ES-I3 (cell line): ENCODE results near the gene RFPL3.
"Not testable (repeated sequence)": the region's sequence is repeated elsewhere in the genome, so short reads cannot be mapped to it uniquely, and the experiment has no call there.

Experiments
- H3K36me3 ChIP-seq: 2 replicates; pipeline ENCODE4 v1.6.1; 2013; ENCODE audit warnings: mild to moderate bottlenecking, low read length, control low read depth, moderate library complexity; ENCODE audit not compliant: insufficient read depth
- H3K4me1 ChIP-seq: 2 replicates; pipeline ENCODE4 v1.6.1; 2013; ENCODE audit warnings: mild to moderate bottlenecking, control low read depth, low read length; ENCODE audit not compliant: insufficient read depth
- H3K9ac ChIP-seq: 2 replicates; pipeline ENCODE4 v1.6.1; 2013; ENCODE audit warnings: low read depth, mild to moderate bottlenecking, low read length, moderate library complexity
- H3K9me3 ChIP-seq: 2 replicates; pipeline ENCODE4 v1.6.1; 2013; ENCODE audit warnings: mild to moderate bottlenecking, low read length, moderate library complexity; ENCODE audit not compliant: control insufficient read depth, insufficient read depth

The RFPL3 gene

DNA sequence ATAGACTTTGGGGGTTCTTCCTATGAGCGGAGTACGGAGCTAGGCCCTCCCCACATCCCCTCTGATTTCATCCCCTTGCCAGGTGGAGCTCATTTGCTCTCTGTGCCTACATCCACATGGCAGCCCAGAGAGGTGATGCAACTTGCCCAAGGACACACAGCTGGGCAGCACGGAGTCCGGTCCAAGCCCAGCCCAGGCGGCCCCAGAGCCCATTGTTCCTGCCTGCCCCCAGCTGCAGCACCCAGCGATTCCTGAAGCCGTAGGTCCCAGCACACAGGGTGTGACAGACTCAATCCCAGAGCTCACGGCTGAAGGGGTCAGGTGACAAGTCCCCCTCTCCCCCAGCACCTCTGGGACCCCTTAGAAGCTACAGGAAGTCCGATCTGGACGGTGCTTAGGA, 22.2 kb upstream of the RFPL3 start:
- peaks cover 12% of the 10 kb centered on the region for H3K4me1 ChIP-seq
- H3K9me3 ChIP-seq, result no peaks in the 10 kb centered on the region
- no peak overlapping the region for H3K9ac ChIP-seq
- no peaks in the 10 kb centered on the region for H3K36me3 ChIP-seq

DNA sequence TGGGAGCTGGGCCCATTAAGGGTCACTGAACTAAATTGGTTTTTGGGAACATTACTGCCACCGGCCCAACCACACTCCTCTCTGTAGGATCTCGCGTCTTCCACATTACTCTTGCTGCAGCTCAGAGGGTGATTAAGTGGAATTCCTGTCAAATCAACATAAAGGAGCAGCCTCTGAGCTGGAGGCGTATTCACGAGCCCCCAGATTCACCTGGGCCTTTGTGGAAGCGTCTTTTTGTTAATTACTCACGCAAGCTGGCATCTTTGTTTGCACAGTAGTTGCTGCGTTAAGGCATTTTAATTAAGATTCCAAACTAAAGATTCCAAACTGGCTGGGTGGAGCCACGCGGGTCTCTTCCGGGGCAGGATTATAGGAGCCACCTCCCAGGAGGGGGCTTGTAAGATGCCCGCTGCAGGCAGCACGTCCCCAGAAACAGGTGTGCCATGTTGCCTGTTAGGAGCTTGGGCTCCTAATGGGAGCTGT, 21.5 kb upstream of the RFPL3 start:
- Histone ChIP-seq H3K9me3 (no peaks in the 10 kb centered on the region), H3K9ac (no peak overlapping the region), H3K36me3 (no peaks in the 10 kb centered on the region), H3K4me1 (peaks cover 12% of the 10 kb centered on the region)

DNA sequence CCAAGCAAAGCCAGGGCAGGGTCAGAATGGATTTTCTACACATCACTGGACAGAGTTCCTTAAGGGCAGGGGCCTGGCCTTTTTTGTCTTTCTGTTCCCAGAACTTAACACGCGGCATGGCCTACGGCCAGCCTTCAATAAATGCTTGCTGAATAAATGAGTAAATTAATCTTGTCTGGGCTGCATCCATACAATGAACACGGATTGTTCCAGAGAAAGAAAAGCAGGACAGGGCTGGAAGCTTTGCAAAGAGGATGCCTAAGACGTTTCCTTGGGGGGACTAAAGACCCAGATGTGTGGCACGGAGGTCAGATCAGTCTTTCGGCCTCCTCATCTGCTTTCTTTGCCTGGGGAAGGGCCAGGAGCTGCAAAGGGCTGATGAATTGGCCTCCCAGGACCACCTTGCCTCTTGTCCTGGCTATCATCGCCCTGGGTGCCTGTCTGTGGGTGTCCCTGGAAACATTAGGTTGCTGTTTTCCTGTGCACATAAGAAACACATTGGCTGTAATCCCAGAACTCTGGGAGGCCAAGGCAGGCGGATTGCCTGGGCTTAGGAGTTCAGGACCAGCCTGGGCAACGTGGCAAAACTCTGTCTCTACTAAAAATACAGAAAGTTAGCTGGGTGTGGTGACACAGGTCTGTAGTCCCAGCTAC, 20.8 kb upstream of the RFPL3 start:
- H3K36me3 ChIP-seq, result no peaks in the 10 kb centered on the region
- H3K9ac ChIP-seq, result no peak overlapping the region
- H3K4me1 ChIP-seq, result peaks cover 12% of the 10 kb centered on the region
- no peaks in the 10 kb centered on the region for H3K9me3 ChIP-seq

DNA sequence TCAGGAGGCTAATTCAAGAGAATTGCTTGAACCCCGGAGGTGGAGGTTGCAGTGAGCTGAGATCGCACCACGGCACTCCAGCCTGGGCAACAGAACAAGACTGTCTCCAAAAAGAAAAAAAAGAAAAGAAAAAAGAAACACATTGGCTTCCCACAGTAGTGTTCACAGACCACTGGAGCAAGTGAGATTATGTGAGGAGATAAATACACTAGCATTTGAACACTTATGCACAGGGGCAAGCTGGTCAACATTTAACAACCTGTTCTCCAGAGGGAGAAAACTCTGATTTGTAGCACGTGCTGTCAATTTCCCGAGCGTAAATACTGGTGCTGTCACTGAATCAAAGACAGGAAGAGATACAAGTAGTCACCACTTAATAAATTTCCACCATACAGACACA, 20.2 kb upstream of the RFPL3 start:
- H3K9me3 ChIP-seq, H3K36me3 ChIP-seq, H3K9ac ChIP-seq: not testable (repeated sequence)
- H3K4me1 ChIP-seq, result peaks cover 12% of the 10 kb centered on the region

DNA sequence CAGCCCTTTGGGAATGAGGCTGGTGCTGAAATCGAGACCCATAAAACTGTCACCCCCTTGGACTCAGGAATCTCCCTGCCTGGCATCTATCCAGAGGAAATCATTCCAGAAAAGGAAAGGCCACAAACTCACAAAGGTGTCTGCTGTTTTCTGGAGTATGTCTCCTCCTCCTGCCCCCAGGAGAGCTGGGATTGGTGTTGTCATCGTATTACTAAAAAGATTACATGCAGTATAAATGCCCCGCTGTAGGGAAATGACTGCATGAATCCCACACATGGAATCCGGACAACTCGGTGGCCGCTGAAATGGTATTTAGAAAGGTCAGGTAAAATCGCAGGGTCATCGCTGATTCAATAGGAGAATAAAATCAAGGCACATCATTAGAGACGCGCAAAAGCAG, 18.9 kb upstream of the RFPL3 start:
- Histone ChIP-seq H3K9me3 (no peaks in the 10 kb centered on the region), H3K9ac (no peak overlapping the region), H3K4me1 (peaks cover 12% of the 10 kb centered on the region), H3K36me3 (no peaks in the 10 kb centered on the region)

DNA sequence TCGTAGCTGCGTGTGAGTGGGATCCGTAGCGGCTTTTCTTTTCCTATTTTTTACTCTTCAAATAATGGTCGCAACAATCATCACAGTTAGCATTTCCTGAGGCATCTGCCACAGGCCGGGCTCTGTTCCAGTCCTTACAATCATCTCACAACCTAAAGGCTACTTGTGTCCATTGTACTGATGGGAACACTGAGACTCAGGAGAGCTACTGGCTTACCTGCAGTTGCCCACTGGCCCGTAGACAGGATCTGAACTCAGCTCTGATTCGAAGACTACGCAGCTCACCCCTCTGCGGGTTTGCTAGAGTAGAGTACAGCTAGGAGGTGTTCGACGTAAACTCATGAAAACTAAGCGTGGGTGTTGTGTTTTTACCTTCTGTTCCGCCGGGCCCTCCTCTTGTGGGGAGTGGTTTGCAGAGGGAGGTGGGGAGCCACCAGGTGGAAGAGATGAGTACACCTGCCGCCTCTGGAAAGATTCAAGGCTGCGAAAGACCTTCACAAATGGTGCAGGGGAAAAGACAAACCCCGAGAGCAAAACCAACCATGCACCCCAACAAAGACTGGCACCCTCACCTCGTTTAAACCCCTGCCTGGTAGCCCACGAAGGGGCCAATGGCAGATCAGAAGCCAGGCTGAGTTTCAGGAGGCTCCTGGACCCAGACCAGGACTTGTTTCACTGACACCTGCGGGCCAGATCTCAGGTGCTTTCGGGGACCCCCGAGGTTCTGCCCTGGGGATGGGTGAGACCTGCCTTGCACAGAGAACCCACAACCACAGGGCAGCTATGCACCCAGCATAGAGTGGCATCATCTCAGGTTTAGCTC, 18.3 kb upstream of the RFPL3 start:
- Histone ChIP-seq H3K4me1 (peaks cover 12% of the 10 kb centered on the region), H3K9ac (no peak overlapping the region), H3K36me3 (no peaks in the 10 kb centered on the region), H3K9me3 (no peaks in the 10 kb centered on the region)

DNA sequence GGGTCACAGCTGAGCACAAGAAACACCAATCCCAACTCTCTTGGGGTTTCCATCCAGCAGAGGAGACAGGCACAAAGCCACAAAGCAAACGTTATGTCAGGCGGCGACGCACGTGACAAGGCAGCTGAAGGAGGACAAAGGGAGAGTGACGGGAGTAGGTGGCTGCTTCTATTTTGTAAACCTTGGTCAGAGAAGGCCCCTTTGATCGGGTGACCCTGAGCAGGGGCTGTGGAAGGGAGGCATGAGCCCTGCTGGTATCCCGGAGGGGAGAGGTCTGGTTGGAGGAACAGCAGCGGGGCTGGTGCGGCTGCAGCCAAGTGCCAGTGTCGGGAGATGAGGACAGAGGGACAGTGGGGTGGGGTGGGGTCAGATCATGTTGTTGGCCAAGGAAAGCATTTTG, 17.3 kb upstream of the RFPL3 start:
- peaks cover 12% of the 10 kb centered on the region for H3K4me1 ChIP-seq

DNA sequence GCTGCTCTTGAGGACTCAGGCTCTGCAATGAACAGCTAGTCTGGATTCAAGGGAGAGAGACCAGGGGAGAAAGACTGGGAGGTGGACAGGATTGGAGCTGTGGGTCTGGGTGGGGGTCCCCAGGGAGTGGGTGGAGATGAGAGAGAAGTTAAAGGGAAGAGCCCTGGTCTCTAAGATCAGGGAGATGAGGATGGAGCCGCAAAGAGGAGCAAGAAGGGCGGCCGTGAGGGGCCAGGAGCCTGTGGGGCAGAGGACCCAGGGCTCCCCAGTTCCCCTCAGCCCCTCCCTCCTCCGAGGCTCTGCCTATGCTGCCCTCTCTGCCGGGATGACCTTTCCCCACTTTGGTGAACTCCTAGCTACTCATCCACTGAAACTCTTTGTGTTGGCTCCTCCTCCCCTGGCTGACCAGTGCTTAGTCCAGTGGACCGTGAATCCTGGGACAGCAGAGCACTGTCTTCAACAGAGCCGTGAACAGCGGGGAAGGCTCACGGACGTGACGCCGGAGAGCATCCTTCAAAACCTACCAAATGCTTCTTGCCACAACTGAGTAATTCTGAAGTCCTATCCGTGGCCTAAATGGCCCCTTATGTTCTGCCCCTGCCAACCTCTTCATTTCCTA, 16.4 kb upstream of the RFPL3 start:
- H3K36me3 ChIP-seq, result no peaks in the 10 kb centered on the region
- no peak overlapping the region for H3K9ac ChIP-seq
- peaks cover 4% of the 10 kb centered on the region for H3K4me1 ChIP-seq
- H3K9me3 ChIP-seq, result no peaks in the 10 kb centered on the region

More for the DNA sequence above, 17.3 kb upstream of the RFPL3 start:
- Histone ChIP-seq H3K9me3 (no peaks in the 10 kb centered on the region), H3K9ac (no peak overlapping the region), H3K36me3 (no peaks in the 10 kb centered on the region)

DNA sequence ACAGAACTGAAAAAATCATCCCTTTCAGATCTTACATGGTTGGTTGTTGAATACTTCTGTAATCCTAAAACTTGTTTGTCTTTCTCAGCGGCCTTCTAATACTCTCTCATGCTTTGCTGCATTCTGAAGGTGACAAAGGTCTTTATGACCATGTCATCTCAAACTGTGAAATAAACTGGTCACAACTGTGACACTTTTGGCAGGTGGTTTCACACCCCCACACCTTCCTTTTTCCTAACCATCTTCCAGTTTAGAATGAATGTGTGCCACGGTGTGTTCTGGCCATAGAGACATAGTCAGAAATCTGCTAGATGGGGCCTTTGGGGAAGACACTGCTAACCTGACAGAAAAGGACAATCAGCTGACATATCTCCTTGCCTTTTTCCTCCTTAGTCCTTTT, 14.7 kb upstream of the RFPL3 start:
- H3K4me1 ChIP-seq, result no peaks in the 10 kb centered on the region; the same call in 1 of the 2 replicates
- H3K9ac ChIP-seq, result no peak overlapping the region
- no peaks in the 10 kb centered on the region for H3K36me3 ChIP-seq
- no peaks in the 10 kb centered on the region for H3K9me3 ChIP-seq

DNA sequence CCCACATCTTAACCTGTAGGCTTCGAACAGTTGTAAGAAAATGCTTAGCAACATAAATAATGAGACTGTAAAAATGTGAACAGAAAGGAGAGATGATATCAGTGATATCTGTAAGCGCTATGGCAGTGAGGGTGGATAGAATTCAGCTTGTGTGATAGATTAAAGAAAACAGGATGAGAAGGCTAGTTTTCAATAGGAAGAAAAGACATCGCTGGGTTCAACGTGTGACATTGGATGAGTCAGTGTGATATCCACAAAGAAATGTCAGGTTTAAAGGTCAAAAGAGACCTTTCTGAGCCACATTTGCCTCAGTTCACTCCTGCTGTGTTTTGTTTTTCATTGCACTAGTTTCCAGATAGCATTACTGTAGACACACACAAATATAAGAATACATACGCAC, 13.7 kb upstream of the RFPL3 start:
- no peaks in the 10 kb centered on the region for H3K4me1 ChIP-seq
- no peaks in the 10 kb centered on the region for H3K36me3 ChIP-seq
- no peaks in the 10 kb centered on the region for H3K9me3 ChIP-seq
- no peak overlapping the region for H3K9ac ChIP-seq

DNA sequence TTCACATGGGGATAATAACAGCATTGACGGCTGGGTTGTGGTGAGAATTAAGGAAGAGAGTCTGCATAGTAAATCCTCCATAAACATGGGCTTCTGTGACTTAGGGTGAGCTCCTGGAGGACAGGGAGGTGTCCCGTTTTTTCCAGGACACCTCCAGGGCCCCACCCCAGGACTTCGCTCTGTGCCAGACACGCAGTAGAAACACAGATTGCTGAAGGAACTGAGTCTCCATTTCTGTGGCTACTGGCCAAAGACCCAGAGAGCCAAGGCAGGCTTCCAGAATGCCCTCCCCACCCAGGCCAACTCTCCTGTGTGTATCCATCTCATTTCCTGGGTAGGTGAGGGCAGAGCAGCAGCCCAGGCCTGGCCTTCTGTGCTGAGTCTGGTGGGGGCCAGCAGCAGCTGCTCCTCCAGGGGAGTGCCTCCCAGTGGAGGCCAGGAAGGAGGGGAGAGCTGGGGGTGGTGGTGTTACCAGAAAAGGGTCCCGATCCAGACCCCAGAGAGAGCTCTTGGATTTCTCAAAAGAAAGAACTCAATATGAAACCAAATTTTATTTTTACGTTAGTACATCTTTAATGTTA, 9.5 kb upstream of the RFPL3 start:
- no peaks in the 10 kb centered on the region for H3K36me3 ChIP-seq
- no peaks in the 10 kb centered on the region for H3K9me3 ChIP-seq
- no peak overlapping the region for H3K9ac ChIP-seq
- no peaks in the 10 kb centered on the region for H3K4me1 ChIP-seq

DNA sequence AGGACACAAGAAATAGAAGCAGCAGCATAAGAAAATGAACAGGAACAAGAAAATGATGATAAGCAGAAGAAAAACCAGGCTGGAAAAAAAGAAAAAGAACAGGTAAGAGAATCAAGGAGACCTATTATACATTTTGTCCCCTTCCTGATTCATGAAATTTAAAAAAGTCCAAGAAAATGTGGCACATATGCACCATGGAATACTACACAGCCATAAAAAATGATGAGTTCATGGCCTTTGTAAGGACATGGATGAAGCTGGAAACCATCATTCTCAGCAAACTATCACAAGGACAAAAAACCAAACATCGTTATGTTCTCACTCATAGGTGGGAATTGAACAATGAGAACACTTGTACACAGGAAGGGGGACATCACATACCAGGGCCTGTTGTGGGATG, 5.8 kb upstream of the RFPL3 start:
- not testable (repeated sequence) for H3K9ac ChIP-seq, H3K9me3 ChIP-seq, H3K36me3 ChIP-seq, H3K4me1 ChIP-seq

DNA sequence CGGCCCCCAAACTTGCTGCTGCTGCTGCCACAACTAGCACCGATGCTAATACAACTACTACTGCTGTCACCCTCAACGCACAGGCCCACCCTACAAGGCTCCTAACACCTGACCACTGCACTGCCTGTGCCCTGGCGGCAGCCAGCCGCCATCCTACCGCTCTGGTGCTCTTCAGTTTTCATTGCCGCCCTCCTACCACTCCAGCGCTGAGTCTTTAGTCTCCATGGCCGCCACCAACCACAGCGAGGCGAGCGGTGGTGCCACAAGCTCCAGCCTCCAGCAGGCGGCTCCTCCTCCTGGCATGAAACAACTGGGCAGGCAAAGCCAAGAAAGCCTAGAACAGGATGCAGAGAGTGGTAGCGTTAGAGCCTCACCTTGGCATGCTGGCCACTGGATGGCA, 5.0 kb upstream of the RFPL3 start:
- Histone ChIP-seq H3K36me3 (no peaks in the 10 kb centered on the region), H3K4me1 (peaks cover 9% of the 10 kb centered on the region), H3K9ac (no peak overlapping the region), H3K9me3 (no peaks in the 10 kb centered on the region)

DNA sequence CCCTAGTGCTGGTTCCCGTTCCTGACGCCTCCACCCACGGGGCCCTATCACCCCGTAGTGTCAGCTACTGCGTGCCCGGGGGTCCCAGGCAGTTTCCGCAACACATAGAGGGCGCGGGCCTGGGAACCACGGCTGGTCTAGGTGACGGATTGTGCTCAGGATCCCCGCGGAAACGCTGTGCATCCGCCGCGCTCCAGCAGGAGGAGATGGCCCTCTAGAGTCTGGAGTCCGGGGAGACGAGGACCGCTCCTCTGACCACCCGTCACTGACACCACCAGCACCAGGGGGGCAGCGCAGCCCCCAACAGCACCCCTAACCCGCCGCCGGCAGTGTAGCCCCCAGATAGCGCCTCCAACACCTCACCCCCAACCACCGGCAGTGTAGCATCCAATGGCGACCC, 4.4 kb upstream of the RFPL3 start:
- Histone ChIP-seq H3K4me1 (peaks cover 9% of the 10 kb centered on the region), H3K36me3 (no peaks in the 10 kb centered on the region), H3K9me3 (no peaks in the 10 kb centered on the region), H3K9ac (peak overlapping the region; percentile 13; the same call in 1 of the 2 replicates)
